IMR-90 (cell line): ENCODE data around the gene ALKBH7. TPM values are rescaled to one million over a fixed set of nuclear protein-coding genes. Genes with fewer than 3 reads are reported as not detected.

Source experiments
- ATAC-seq: fragments of 200-7000 bp; cut with Tn5 transposase; 2 replicates; pipeline ENCODE4 v1.9.1; 2020; ENCODE audit warnings: low read depth, mild to moderate bottlenecking, moderate library complexity
- BruUV-seq: library from RNA; stranded (reverse); fragments of 400-500 nt; replicated peaks from 2 replicates; lab custom pipeline; 2021; lab: Mats Ljungman, UMichigan
- CTCF ChIA-PET: fragments of 300-600 bp; formaldehyde crosslinking; extraction: SDS; loops from one replicate; lab custom pipeline; 2021; ENCODE audit warnings: antibody characterized with exemption; lab: Yijun Ruan, JAX
- POLR2A ChIA-PET: fragments of 300-600 bp; sonication (Branson Sonifier 250); formaldehyde crosslinking; loops from one replicate; lab custom pipeline; 2022; ENCODE audit warnings: antibody characterized with exemption; ENCODE audit not compliant: unreplicated experiment; lab: Charles Lee
- DNase-seq: peaks from one replicate; pipeline ENCODE4 v3.0.0; 2013
- H2AFZ ChIP-seq: replicated peaks from 2 replicates; pipeline ENCODE3; 2013; ENCODE audit warnings: low read length, mild to moderate bottlenecking; ENCODE audit not compliant: poor library complexity
- H2AK5ac ChIP-seq: 2 replicates; pipeline ENCODE4 v1.6.1; 2013; ENCODE audit warnings: low read depth, low read length, inconsistent platforms
- H2AK9ac ChIP-seq: replicated peaks from 2 replicates; pipeline ENCODE3; 2013; ENCODE audit warnings: mild to moderate bottlenecking, low read depth, low read length, moderate library complexity; ENCODE audit not compliant: poor library complexity
- H2BK120ac ChIP-seq: 2 replicates; pipeline ENCODE4 v1.6.1; 2013; ENCODE audit warnings: low read depth, low read length, inconsistent platforms
- H2BK15ac ChIP-seq: 3 replicates; pipeline ENCODE4 v1.6.1; 2013; ENCODE audit warnings: low read depth, low read length, inconsistent platforms
- H2BK20ac ChIP-seq: 2 replicates; pipeline ENCODE4 v1.6.1; 2013; ENCODE audit warnings: low read depth, mild to moderate bottlenecking, inconsistent platforms, low read length, moderate library complexity
- H2BK5ac ChIP-seq: 2 replicates; pipeline ENCODE4 v1.6.1; 2013; ENCODE audit warnings: mild to moderate bottlenecking, low read depth, low read length, inconsistent platforms; ENCODE audit not compliant: poor library complexity, severe bottlenecking
- H3K14ac ChIP-seq: replicated peaks from 2 replicates; pipeline ENCODE4 v1.6.1; 2013; ENCODE audit warnings: low read depth, low read length, inconsistent platforms
- H3K18ac ChIP-seq: 2 replicates; pipeline ENCODE4 v1.6.1; 2013; ENCODE audit warnings: low read depth, low read length, control low read depth
- H3K23ac ChIP-seq: 2 replicates; pipeline ENCODE4 v1.6.1; 2013; ENCODE audit warnings: low read depth, low read length, inconsistent platforms
- H3K27ac ChIP-seq: 2 replicates; pipeline ENCODE4 v1.5.1; 2013; ENCODE audit warnings: mild to moderate bottlenecking, control low read depth, low read length; ENCODE audit not compliant: insufficient read depth
- H3K27me3 ChIP-seq: 2 replicates; pipeline ENCODE4 v1.6.1; 2013; ENCODE audit warnings: low read length; ENCODE audit not compliant: control insufficient read depth, insufficient read depth
- H3K36me3 ChIP-seq: 2 replicates; pipeline ENCODE4 v1.6.1; 2013; ENCODE audit warnings: low read length, mixed read lengths; ENCODE audit not compliant: control insufficient read depth, insufficient read depth
- H3K4ac ChIP-seq: 2 replicates; pipeline ENCODE4 v1.6.1; 2013; ENCODE audit warnings: low read depth, low read length, inconsistent platforms
- H3K4me1 ChIP-seq: 2 replicates; pipeline ENCODE4 v1.6.1; 2013; ENCODE audit warnings: low read length, mixed read lengths; ENCODE audit not compliant: control insufficient read depth, insufficient read depth
- H3K4me2 ChIP-seq: 2 replicates; pipeline ENCODE4 v1.6.1; 2013; ENCODE audit warnings: low read depth, mild to moderate bottlenecking, control low read depth, low read length, moderate library complexity
- H3K4me3 ChIP-seq: 2 replicates; pipeline ENCODE4 v1.5.1; 2013; ENCODE audit warnings: low read depth, mild to moderate bottlenecking, control low read depth, low read length, moderate library complexity; ENCODE audit not compliant: insufficient read depth
- H3K56ac ChIP-seq: 2 replicates; pipeline ENCODE4 v1.6.1; 2013; ENCODE audit warnings: low read length, inconsistent platforms; ENCODE audit not compliant: insufficient read depth; ENCODE audit errors: extremely low read depth
- H3K79me1 ChIP-seq, 2 experiments: 2 replicates each; pipeline ENCODE4 v1.6.1; 2013; ENCODE audit warnings: low read length in 2 of 2, inconsistent platforms in 1 of 2, low read depth in 1 of 2
- H3K9ac ChIP-seq: 2 replicates; pipeline ENCODE4 v1.6.1; 2013; ENCODE audit warnings: low read depth, low read length, control low read depth
- H3K9me1 ChIP-seq: 2 replicates; pipeline ENCODE4 v1.6.1; 2013; ENCODE audit warnings: low read length, inconsistent platforms; ENCODE audit not compliant: insufficient read depth
- H3K9me3 ChIP-seq: 2 replicates; pipeline ENCODE4 v1.6.1; 2013; ENCODE audit warnings: low read length; ENCODE audit not compliant: control insufficient read depth, insufficient read depth
- H4K20me1 ChIP-seq: 2 replicates; pipeline ENCODE4 v1.6.1; 2013; ENCODE audit warnings: low read length, inconsistent platforms; ENCODE audit not compliant: insufficient read depth
- H4K5ac ChIP-seq: 2 replicates; pipeline ENCODE4 v1.6.1; 2013; ENCODE audit warnings: mild to moderate bottlenecking, low read depth, low read length, control low read depth
- H4K8ac ChIP-seq, 2 experiments: 2 replicates each; pipeline ENCODE4 v1.6.1; 2013; ENCODE audit warnings: low read depth in 2 of 2, low read length in 2 of 2, control low read depth in 1 of 2, inconsistent platforms in 1 of 2
- H4K91ac ChIP-seq: 2 replicates; pipeline ENCODE4 v1.6.1; 2013; ENCODE audit warnings: low read depth, low read length, inconsistent platforms; ENCODE audit not compliant: insufficient read depth
- BHLHE40 ChIP-seq: fragments of 150-350 bp; IDR thresholded peaks from 2 replicates; pipeline ENCODE4 v1.6.1; 2016; ENCODE audit warnings: mild to moderate bottlenecking, low read depth, low read length
- CHD1 ChIP-seq: IDR thresholded peaks from 2 replicates; pipeline ENCODE4 v1.6.1; 2012; ENCODE audit warnings: low read depth, low read length, improper control_type of control experiment
- CTCF ChIP-seq: conservative IDR thresholded peaks from 2 replicates; pipeline ENCODE4 v1.5.1; 2012; ENCODE audit warnings: mild to moderate bottlenecking, low read depth, low read length, improper control_type of control experiment
- FOS ChIP-seq: fragments of 150-350 bp; IDR thresholded peaks from 2 replicates; pipeline ENCODE4 v1.6.1; 2016; ENCODE audit warnings: low read depth, low read length
- MAZ ChIP-seq: IDR thresholded peaks from 2 replicates; pipeline ENCODE4 v1.6.1; 2012; ENCODE audit warnings: low read depth, mild to moderate bottlenecking, low read length, improper control_type of control experiment, moderate library complexity, borderline replicate concordance
- RAD21 ChIP-seq: IDR thresholded peaks from 2 replicates; pipeline ENCODE4 v1.6.1; 2012; ENCODE audit warnings: low read length, improper control_type of control experiment
- RCOR1 ChIP-seq: IDR thresholded peaks from 2 replicates; pipeline ENCODE4 v1.6.1; 2012; ENCODE audit warnings: mild to moderate bottlenecking, low read length, improper control_type of control experiment; ENCODE audit not compliant: insufficient replicate concordance
- RFX5 ChIP-seq: IDR thresholded peaks from 2 replicates; pipeline ENCODE4 v1.8.0; 2012; ENCODE audit warnings: low read depth, mild to moderate bottlenecking, low read length, moderate library complexity
- WGBS, 2 experiments: methylation state at CpG; one replicate each; pipeline versions ENCODE4 v1.1.5 to v1.1.7; 2013; ENCODE audit warnings: missing lambda C conversion rate in 2 of 2; ENCODE audit not compliant: insufficient read length in 1 of 2; ENCODE audit errors: extremely low coverage in 2 of 2; 5-methylcytosine and 5-hydroxymethylcytosine counted together
- dilution Hi-C: fragments of 300-500 bp; cut with HindIII; formaldehyde crosslinking; loops from one replicate; pipeline ENCODE4 v1.14.3; 2018; ENCODE audit warnings: low sequenced_read_pairs; ENCODE audit not compliant: unreplicated experiment
- in situ Hi-C: fragments of 300-500 bp; cut with MboI; formaldehyde crosslinking; loops from 3 replicates; pipeline ENCODE4 v1.14.3; 2019; ENCODE audit warnings: low sequenced_read_pairs, inconsistent platforms, mixed read lengths
- intact Hi-C: fragments of 100-400 bp; cut with micrococcal nuclease; formaldehyde crosslinking; loops from 2 replicates; pipeline ENCODE4 v1.10.0; 2022
- polyA plus RNA-seq, 3 experiments: library from polyadenylated mRNA; depleted of rRNA; stranded (reverse); fragments of >200 nt; gene quantifications; 2 replicates each; pipeline ENCODE4 v1.2.3, GENCODE V29; 2012; ENCODE audit warnings: low replicate concordance in 1 of 3
- total RNA-seq: library from RNA; depleted of rRNA; stranded (reverse); fragments of >200 nt; gene quantifications from 2 replicates; pipeline ENCODE4 v1.2.3, GENCODE V29; 2012

The ALKBH7 gene
- total and polyA plus RNA-seq, 2 of the 4 experiments (the other 2 are of a cell fraction): 9.3 to 22.5 TPM

GRCh38 chr19:6415591-6416190 is 43.1 kb downstream of the ALKBH7 start:
- ChIA-PET CTCF (no interaction called here), POLR2A (no interaction called here)
- no TSS peak for BruUV-seq
- intact Hi-C loops: loop anchor here (10.0 kb wide), 1 partner anchor 371 kb away; no protein-coding TSS in a partner anchor
- Histone ChIP-seq H4K5ac (no peak overlapping the region), H3K4me3 (no peak overlapping the region), H3K27ac (no peak overlapping the region), H3K27me3 (no peaks in the 10 kb centered on the region), H4K91ac (no peak overlapping the region), H3K9ac (no peak overlapping the region), H2AK5ac (no peak overlapping the region), H4K20me1 (peaks cover 35% of the 10 kb centered on the region), H2AFZ (no peak overlapping the region), H2BK120ac (no peak overlapping the region), H3K14ac (no peak overlapping the region), H3K56ac (no peak overlapping the region), H3K4ac (no peak overlapping the region), H2BK5ac (no peak overlapping the region), H3K9me3 (no peaks in the 10 kb centered on the region), H3K23ac (no peak overlapping the region), H3K4me1 (no peaks in the 10 kb centered on the region), H4K8ac (no peak overlapping the region), H3K79me1 (peaks cover 0 to 29% of the 10 kb centered on the region in 2 experiments; a peak in 2 of 4 replicates), H3K4me2 (no peak overlapping the region), H2BK20ac (no peak overlapping the region), H3K18ac (no peak overlapping the region), H2AK9ac (no peak overlapping the region), H3K36me3 (peaks cover 72% of the 10 kb centered on the region), H2BK15ac (no peak overlapping the region), H3K9me1 (no peaks in the 10 kb centered on the region; the same call in 1 of the 2 replicates)
- DNase-seq: no peak
- dilution Hi-C loops: no loop called here
- in situ Hi-C loops: no loop called here
- WGBS, 2 experiments: 98% methylated on average over 8 of the region's 32 CpGs; no CpG with 5 or more reads in 1 of the 2 experiments
- no peak for TF ChIP-seq BHLHE40
- no peak for TF ChIP-seq MAZ
- no peak for TF ChIP-seq RCOR1
- TF ChIP-seq CHD1: no peak
- TF ChIP-seq CTCF: no peak
- TF ChIP-seq FOS: no peak
- TF ChIP-seq RFX5: no peak
- no peak for TF ChIP-seq RAD21
- no peak for ATAC-seq
